ENCODE results near the gene ST3GAL4.
A peak's percentile ranks its signal among the peaks of the same experiment; 100 is the strongest.

Gene ST3GAL4

DNA sequence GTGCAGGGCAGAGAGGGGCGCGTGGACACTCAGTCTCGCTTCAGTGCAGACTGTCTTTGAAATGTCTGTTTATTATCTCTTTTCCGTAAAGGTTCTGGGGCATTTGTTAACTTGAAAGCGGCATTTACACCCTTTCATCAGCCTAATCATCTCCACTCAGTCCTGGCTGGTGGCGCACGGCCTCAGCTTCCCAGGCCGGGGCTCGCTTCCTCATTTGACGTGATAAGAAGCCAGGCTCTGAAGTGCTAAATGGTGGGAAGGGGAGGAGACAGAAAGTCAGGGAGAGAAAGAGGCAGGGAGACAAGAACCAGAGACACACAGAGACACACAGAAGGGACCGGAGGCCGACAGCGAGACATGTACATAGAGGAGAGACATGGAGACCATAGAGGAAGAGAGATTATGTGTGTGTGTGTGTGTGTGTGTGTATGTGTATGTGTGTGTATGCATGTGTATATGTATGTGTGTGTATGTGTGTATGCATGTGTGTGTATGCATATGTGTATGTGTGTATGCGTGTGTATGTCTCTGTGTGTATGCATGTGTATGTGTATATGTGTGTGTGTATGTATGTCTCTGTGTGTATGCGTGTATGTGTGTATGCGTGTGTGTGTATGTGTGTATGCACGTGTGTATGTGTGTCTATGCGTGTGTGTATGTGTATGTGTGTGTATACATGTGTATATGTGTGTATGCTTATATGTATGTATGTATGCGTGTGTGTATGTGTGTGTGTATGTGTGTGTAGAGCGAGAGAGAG lies 101.5 kb downstream of the ST3GAL4 start:
- peak; percentile 18 for DNase-seq

- no peak for DNase-seq
Observed at GRCh38 chr11:126457817-126458216, 102.3 kb downstream of the ST3GAL4 start.

- no peak for DNase-seq
Observed at GRCh38 chr11:126459691-126460281, 104.3 kb downstream of the ST3GAL4 start.

DNA sequence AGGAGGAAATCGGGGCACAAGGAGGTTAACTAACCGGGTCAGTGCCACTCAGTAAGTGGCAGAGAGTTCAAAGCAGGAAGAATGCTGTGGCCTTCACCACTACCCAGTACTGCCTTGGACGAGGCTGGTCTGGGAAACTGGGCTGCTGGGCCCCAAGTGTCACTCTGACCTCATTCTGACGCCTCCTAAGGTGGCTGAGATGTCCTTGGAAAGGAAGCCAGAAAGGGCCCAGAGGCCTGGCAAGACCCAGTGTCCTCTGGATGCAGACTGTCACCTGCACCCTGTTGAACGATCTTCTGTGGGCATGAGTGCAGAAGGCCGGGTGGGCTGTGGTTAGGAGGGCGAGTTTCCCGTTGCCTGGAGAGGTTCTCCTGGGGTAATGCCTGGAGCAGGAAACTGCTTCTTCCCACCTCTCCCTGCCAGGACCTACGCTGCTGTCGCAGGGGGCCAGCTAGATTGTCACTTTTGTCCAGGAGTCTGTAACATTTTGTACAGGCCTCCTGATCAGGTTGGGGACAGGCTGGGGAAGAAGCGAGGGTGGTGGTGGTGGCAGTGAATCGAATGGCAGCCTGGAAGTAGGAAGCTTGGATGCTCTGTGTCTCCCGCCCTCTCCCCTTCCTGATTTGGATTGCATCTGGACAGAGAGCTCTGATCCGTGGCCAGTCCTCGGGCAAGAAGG lies 105.1 kb downstream of the ST3GAL4 start:
- no peak for DNase-seq

DNA sequence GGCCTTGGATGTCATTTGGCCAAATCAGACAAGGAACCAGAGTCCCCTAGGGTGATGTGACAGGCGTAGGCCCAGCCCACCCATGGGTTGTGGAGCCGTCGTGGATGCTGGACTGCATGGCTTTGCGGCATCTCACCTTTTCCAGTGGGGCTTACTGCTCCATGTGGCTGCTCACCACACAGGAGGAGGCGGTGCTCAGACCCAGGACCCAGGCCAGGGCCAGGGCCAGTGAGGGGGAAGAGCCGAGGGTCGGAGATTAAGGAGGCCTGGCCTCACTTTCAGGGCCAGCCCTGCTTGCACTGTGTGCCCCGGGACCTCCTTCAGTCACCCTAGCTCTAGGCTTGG lies 105.6 kb downstream of the ST3GAL4 start:
- DNase-seq: no peak

- no peak for DNase-seq
Observed at GRCh38 chr11:126461996-126462395, 106.5 kb downstream of the ST3GAL4 start.

DNA sequence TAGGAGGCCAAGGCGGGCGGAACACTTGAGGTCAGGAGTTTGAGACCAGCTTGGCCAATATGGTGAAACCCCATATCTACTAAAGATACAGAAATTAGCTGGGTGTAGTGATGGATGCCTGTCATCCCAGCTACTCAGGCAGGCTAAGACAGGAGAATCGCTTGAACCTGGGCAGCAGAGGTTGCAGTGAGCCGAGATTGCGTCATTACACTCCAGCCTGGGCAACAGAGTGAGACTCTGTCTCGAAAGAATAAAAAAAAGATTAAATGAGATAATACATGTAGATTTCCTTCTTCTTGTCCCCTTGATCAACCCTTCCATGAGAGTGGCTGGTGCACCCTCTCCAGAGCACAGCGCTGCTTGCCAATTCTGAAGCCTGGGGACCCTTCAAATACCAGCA lies 106.9 kb downstream of the ST3GAL4 start:
- no peak for DNase-seq
